Measurements from ENCODE around the gene TNXB.
"Not testable (repeated sequence)": the region's sequence is repeated elsewhere in the genome, so short reads cannot be mapped to it uniquely, and the experiment has no call there.

TNXB gene

DNA sequence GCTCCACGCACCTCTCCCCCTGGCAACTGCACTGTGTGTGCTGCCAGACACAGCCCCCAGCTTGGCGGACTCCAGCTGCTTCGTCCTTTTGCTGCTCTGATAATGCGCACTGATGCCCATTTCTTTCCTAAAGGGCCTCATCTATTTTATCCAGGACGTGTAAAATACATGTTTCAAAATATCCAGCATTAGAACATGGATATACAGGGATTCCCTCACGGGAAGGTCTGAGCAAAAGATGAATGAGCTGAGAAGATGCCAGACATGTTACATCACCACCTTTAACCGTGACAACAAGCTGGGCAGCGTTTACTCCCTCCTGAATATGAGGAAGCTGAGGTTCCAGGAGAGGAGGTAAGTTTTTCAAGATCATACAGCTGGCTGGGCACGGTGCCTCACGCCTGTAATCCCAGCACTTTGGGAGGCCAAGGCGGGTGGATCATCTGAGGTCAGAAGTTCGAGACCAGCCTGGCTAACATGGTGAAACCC lies 32.8 kb downstream of the TNXB start:
- H3K27ac Mint-ChIP-seq, result no peak overlapping the region
- peaks cover 4% of the 10 kb centered on the region for H3K27me3 Mint-ChIP-seq (ENCODE audit: low read depth)
- no peak overlapping the region for H3K4me3 Mint-ChIP-seq
- DNase-seq (ENCODE audit: low spot score), result no peak
- no peaks in the 10 kb centered on the region for H3K4me1 Mint-ChIP-seq (ENCODE audit: low read depth)
- H3K9me3 Mint-ChIP-seq, result no peaks in the 10 kb centered on the region
- no peaks in the 10 kb centered on the region for H3K36me3 Mint-ChIP-seq (ENCODE audit: low read depth)

DNA sequence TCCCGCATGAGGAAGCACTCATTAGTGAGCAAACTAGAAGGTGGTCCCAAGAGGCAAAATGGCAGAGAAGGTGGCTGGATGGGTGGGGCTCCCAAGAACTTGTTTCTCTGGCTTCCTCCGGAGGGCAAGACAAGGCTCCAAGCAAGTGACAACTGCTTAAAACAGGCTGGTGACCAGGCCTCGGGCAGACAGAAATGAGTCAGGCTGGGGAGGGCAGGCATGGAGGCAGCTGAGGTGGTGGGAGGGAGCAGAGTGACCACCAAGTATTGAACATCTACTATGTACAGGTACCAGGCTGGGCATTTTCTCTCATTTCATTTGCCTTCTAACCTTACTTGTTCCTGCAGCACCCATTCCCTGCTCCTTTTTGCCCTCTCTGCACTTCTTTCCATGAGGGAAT lies 33.4 kb downstream of the TNXB start:
- Mint-ChIP-seq H3K36me3 (ENCODE audit: low read depth) (no peaks in the 10 kb centered on the region), H3K4me1 (ENCODE audit: low read depth) (no peaks in the 10 kb centered on the region), H3K27ac (no peak overlapping the region), H3K27me3 (ENCODE audit: low read depth) (peaks cover 4% of the 10 kb centered on the region), H3K4me3 (no peak overlapping the region), H3K9me3 (no peaks in the 10 kb centered on the region)
- DNase-seq (ENCODE audit: low spot score), result no peak

DNA sequence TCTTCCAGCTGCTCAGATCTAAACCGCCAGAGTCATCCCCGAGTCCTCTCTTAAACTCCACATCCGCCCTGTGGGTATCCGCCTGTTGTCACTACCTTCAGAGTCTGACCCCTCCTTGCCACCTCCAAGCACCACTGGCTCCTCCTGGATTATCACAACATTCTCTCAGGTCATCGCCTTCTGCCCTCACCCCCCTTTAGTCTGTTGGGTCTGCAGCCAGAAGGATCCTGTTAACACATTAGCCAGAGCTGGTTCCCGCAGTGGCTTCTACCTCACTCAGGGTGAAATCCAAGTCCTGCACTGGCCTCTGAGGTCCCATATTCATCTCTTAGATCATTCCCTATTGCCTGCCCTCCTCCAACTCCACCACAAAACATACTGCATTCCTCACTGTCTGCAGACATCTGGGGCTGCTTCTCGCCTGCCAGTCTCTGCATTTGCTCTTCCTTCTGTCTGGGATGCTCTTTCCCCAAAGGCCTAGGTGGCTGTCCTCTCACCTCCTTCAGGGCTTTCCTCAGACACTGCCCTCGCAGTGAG lies 34.1 kb downstream of the TNXB start:
- H3K27me3 Mint-ChIP-seq (ENCODE audit: low read depth), result peaks cover 4% of the 10 kb centered on the region

DNA sequence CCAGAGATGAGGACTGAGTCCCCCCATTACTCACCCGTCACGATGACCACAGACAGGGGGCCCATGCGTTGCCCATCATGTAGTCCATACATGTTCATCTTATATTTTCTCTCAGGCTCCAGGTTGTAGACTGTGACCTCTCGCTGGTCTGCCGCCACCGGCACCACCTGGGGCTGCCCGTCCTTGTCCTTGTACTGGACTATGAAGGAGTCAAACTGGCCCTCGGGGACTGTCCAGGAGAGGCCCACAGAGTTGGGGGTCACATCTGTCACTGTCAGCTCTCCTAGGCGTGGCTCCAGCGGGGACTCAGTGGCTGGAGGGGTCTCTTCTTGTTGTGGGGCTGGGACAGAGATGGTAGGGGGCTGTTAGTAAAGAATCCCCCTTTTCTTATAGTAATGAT lies 35.5 kb downstream of the TNXB start:
- H3K4me3 Mint-ChIP-seq, result no peak overlapping the region
- H3K36me3 Mint-ChIP-seq (ENCODE audit: low read depth), result no peaks in the 10 kb centered on the region
- DNase-seq (ENCODE audit: low spot score), result no peak
- no peaks in the 10 kb centered on the region for H3K4me1 Mint-ChIP-seq (ENCODE audit: low read depth)
- H3K27ac Mint-ChIP-seq, result no peak overlapping the region
- H3K9me3 Mint-ChIP-seq, result no peaks in the 10 kb centered on the region
- H3K27me3 Mint-ChIP-seq (ENCODE audit: low read depth), result peaks cover 4% of the 10 kb centered on the region

More for the DNA sequence above, 34.1 kb downstream of the TNXB start:
- no peaks in the 10 kb centered on the region for H3K4me1 Mint-ChIP-seq (ENCODE audit: low read depth)
- no peak overlapping the region for H3K4me3 Mint-ChIP-seq
- DNase-seq (ENCODE audit: low spot score), result no peak
- H3K9me3 Mint-ChIP-seq, result no peaks in the 10 kb centered on the region
- H3K27ac Mint-ChIP-seq, result no peak overlapping the region
- no peaks in the 10 kb centered on the region for H3K36me3 Mint-ChIP-seq (ENCODE audit: low read depth)

DNA sequence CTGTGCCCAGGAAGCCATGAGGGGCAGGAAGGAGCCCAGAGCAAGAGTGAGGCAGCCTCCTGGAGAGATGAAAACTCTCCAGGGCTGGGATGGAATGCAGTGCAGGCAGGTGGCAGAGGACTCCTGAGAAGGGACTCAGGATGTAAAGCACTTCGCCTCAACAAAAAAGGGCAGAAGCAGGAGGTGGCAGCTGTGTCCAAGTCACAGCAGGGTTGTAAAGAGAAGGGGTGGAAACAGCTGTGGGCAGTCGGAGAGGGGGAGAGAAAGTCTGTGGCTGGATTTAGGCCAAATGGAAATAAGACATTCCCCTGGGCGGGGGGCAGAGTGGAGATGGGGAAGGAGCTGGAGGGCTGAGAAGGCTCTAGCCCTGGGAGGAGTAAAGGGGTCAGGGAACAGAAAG lies 36.0 kb downstream of the TNXB start:
- H3K27me3 Mint-ChIP-seq (ENCODE audit: low read depth), result peaks cover 4% of the 10 kb centered on the region
- DNase-seq (ENCODE audit: low spot score), result no peak
- no peak overlapping the region for H3K27ac Mint-ChIP-seq
- H3K36me3 Mint-ChIP-seq (ENCODE audit: low read depth), result no peaks in the 10 kb centered on the region
- no peak overlapping the region for H3K4me3 Mint-ChIP-seq
- H3K9me3 Mint-ChIP-seq, result no peaks in the 10 kb centered on the region
- no peaks in the 10 kb centered on the region for H3K4me1 Mint-ChIP-seq (ENCODE audit: low read depth)

DNA sequence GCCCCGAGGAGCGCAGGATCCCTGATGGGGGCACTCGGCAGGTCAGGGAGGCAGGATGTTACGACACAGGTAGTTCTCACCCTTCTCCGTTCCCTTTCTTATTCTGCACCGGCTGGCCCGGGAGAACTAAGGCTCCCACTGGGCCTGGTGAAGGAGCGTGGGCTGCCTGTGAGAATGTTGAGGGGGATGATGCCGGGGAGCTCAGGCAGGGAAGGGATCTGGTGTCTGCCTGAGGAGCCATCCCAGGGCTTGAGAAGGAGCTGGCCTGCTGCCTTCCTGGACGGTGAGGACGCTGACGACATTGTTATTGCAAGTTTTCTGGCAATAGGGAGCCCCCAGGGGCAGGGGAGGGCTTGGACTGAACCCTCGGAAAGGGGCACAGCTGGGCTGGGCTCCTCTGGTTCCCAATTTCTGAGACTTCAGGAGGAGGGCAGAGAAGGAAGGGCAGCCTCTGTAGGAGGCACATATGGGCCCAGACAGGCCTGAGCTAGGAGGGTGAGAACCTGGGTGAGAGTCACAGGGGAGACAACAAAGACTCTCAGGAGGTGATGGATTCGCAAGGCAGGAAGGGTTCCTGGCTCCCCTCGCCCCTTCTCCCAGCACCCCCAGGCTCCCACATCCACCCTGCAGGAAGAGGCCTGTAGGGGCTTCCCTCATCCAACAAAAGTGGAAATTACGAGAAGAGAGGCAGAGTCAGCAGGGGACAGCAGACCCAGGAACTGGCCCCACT lies 38.2 kb downstream of the TNXB start:
- H3K9me3 Mint-ChIP-seq, result no peaks in the 10 kb centered on the region
- DNase-seq (ENCODE audit: low spot score), result no peak

DNA sequence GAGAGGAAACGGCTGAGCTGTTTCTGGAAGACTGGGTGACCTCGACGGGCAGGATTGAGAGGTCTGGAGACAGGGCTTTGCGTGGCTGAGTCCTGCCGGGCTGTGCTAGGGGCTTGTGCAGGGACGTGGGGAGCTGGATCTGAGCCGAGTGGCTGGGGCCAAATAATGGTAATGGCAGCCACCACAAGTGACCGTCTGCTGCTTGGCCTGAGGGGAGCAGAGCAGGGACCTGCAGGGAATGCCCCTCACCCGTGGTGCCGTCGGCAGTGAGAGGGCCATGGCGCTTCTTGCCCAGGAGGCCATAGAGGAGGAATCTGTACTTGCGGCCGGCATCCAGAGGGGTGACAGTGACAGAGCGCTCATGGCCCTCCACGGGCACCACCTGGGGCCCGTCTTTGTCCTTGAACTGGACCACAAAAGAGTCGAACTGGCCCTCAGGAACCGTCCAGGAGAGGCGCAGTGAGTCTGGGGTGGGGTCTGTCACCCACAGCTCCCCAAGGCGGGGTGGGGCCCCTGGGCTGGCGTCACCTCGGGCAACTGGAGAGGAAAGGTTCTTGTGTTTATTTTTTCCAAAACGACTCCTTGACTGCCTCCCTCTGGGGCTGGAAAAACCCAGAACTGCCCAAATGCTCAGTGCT lies 39.1 kb downstream of the TNXB start:
- Mint-ChIP-seq H3K9me3 (no peaks in the 10 kb centered on the region), H3K27me3 (ENCODE audit: low read depth) (peaks cover 2% of the 10 kb centered on the region), H3K4me3 (no peak overlapping the region), H3K4me1 (ENCODE audit: low read depth) (peaks cover 3% of the 10 kb centered on the region), H3K36me3 (ENCODE audit: low read depth) (no peaks in the 10 kb centered on the region), H3K27ac (no peak overlapping the region)
- no peak for DNase-seq (ENCODE audit: low spot score)

More for the DNA sequence above, 38.2 kb downstream of the TNXB start:
- no peaks in the 10 kb centered on the region for H3K36me3 Mint-ChIP-seq (ENCODE audit: low read depth)
- H3K27me3 Mint-ChIP-seq (ENCODE audit: low read depth), result no peaks in the 10 kb centered on the region
- no peak overlapping the region for H3K27ac Mint-ChIP-seq
- no peaks in the 10 kb centered on the region for H3K4me1 Mint-ChIP-seq (ENCODE audit: low read depth)
- no peak overlapping the region for H3K4me3 Mint-ChIP-seq

DNA sequence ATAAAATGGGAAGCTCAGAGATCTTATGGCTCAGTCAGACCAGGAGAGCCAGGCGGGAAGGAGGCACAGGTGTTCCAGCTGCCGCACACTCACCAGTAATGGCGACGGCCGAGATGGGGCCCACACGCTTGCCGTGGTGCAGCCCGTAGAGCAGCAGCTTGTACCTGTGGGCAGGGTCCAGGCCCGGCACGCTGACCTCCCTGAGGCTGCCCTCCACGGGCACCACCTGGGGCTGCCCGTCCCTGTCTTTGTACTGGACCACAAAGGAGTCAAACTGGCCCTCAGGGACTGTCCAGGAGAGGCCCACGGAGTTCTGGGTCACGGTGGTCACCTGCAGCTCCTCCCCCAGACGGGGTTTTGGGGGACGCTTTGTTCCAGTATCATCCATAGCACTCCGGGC lies 39.7 kb downstream of the TNXB start:
- peaks cover 2% of the 10 kb centered on the region for H3K27me3 Mint-ChIP-seq (ENCODE audit: low read depth)
- H3K9me3 Mint-ChIP-seq, result no peaks in the 10 kb centered on the region
- H3K4me3 Mint-ChIP-seq, result no peak overlapping the region
- peaks cover 4% of the 10 kb centered on the region for H3K4me1 Mint-ChIP-seq (ENCODE audit: low read depth)
- H3K36me3 Mint-ChIP-seq (ENCODE audit: low read depth), result no peaks in the 10 kb centered on the region
- no peak for DNase-seq (ENCODE audit: low spot score)
- H3K27ac Mint-ChIP-seq, result no peak overlapping the region

DNA sequence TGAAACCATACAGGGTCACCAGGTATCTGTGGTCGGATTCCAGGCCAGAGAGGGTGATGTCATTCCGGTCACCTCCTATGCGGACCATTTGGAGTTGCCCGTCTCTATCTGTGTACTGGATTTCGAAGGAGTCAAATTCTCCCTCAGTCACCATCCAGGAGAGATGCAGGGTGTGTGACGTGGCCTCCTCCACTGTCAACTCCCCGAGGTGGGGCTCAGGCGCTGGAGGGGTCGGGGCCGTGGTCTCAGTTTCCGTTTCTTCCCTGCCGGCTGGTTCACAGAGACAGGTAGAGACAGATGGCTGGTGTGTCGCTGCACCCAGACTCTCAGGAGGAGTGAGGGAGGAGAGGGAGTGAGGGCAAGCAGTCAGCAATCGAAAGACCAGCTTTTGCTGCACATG lies 40.3 kb downstream of the TNXB start:
- peaks cover 2% of the 10 kb centered on the region for H3K27me3 Mint-ChIP-seq (ENCODE audit: low read depth)
- H3K9me3 Mint-ChIP-seq, result no peaks in the 10 kb centered on the region
- no peak for DNase-seq (ENCODE audit: low spot score)
- no peak overlapping the region for H3K4me3 Mint-ChIP-seq
- H3K4me1 Mint-ChIP-seq (ENCODE audit: low read depth), result peaks cover 4% of the 10 kb centered on the region
- H3K36me3 Mint-ChIP-seq (ENCODE audit: low read depth), result no peaks in the 10 kb centered on the region
- no peak overlapping the region for H3K27ac Mint-ChIP-seq

DNA sequence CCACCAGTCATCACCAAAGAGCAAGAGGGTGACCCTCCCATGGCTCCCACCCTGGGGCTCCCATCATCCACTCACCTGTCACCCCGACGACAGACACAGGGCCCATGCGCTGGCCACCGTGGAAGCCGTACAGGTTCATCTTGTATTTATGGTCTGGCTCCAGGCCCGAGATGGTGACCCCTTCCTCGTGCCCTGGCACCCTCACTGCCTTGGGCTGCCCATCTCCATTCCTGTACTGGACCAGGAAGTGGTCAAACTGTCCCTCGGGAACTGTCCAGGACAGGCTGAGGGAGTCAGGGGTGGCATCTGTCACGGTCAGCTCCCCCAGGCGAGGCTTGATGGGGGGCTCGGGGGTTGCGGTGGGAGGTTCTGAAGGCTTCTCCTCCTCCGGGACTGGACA lies 40.8 kb downstream of the TNXB start:
- not testable (repeated sequence) for H3K27ac Mint-ChIP-seq; H3K4me1 Mint-ChIP-seq (ENCODE audit: low read depth); H3K4me3 Mint-ChIP-seq; H3K36me3 Mint-ChIP-seq (ENCODE audit: low read depth); H3K9me3 Mint-ChIP-seq; DNase-seq (ENCODE audit: low spot score); H3K27me3 Mint-ChIP-seq (ENCODE audit: low read depth)

DNA sequence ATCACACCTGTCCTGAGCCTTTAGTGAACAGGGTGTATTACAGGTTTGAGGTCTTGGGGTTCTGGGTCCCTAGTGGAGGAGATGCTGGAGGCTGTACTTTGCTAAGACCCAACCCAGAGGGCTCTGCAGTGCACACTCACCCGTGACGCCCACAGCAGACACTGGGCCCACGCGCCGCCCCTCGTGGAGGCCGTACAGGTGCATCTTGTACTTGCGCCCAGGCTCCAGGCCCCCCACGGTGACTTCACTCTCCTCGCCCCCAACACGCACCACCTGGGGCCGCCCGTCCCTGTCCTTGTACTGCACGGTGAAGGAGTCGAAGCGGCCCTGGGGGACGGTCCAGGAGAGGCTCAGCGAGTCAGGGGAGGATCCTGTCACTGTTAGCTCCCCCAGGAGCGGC lies 41.6 kb downstream of the TNXB start:
- H3K4me3 Mint-ChIP-seq; H3K9me3 Mint-ChIP-seq; DNase-seq (ENCODE audit: low spot score); H3K27ac Mint-ChIP-seq; H3K36me3 Mint-ChIP-seq (ENCODE audit: low read depth); H3K4me1 Mint-ChIP-seq (ENCODE audit: low read depth); H3K27me3 Mint-ChIP-seq (ENCODE audit: low read depth): not testable (repeated sequence)

DNA sequence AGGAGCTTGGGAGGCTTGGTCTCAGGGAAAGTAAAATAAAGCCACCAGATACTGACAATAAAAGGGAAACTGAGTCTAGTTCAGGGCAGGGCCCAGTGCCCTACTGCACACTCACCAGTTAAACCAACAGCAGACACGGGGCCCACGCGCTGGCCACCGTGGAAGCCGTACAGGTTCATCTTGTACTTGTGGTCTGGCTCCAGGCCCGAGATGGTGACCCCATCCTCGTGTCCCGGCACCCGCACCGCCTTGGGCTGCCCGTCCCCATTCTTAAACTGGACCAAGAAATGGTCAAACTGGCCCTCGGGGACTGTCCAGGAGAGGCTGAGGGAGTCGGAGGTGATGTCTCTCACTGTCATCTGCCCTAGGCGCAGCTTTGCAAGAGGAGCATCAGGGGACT lies 44.4 kb downstream of the TNXB start:
- Mint-ChIP-seq H3K9me3 (no peaks in the 10 kb centered on the region), H3K4me3 (no peak overlapping the region), H3K27ac (no peak overlapping the region), H3K27me3 (ENCODE audit: low read depth) (peaks cover 2% of the 10 kb centered on the region), H3K36me3 (ENCODE audit: low read depth) (no peaks in the 10 kb centered on the region), H3K4me1 (ENCODE audit: low read depth) (peaks cover 4% of the 10 kb centered on the region)
- DNase-seq (ENCODE audit: low spot score), result no peak

DNA sequence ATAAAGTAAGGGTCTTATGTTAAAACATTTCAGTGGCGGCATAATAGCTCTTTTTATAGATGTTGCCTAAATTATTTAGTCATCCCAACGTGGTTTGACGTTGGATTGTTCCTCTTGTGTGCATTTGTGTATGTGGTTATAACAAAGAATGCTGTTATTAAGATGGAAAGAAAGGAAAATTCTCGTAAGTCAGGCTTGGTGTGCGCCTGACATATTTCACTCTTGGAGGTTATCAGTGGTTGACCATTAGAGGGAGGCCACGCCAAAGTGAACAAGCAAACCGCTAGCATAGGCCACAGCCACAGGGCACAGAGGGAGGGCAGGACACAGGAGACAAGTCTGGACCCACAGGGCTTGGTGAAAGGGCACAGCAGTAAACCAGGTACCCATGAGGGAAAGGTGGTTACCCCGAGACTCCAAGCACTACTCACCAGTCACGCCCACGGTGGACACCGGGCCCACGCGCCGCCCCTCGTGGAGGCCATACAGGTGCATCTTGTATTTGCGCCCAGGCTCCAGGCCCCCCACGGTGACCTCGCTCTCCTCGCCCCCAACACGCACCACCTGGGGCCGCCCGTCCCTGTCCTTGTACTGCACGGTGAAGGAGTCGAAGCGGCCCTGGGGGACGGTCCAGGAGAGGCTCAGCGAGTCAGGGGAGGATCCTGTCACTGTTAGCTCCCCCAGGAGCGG lies 48.0 kb downstream of the TNXB start:
- Mint-ChIP-seq H3K9me3 (no peaks in the 10 kb centered on the region), H3K36me3 (ENCODE audit: low read depth) (no peaks in the 10 kb centered on the region), H3K27ac (no peak overlapping the region), H3K4me1 (ENCODE audit: low read depth) (peaks cover 4% of the 10 kb centered on the region), H3K4me3 (no peak overlapping the region), H3K27me3 (ENCODE audit: low read depth) (peaks cover 2% of the 10 kb centered on the region)
- DNase-seq (ENCODE audit: low spot score), result no peak

DNA sequence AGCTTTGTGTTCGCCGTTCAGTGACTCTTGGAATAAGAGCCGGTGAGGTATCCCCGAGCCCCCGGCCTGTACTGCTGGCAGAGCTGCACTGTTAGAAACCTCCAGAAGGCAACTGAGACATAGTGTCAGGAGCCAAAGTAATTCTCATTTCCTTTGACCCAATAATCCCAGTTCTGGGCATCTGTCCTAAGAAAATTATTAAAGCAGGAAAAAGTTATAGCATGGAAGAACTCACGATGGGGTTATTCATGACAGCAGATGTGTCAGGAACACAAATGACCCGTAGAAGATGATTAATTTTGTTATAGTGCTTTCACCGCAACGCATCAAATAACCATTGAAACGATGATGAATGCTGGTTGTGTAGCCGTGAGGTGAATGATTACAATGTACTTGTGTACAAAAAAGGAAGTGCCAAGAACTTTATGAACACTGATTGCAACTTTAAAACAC lies 50.6 kb downstream of the TNXB start:
- no peaks in the 10 kb centered on the region for H3K4me1 Mint-ChIP-seq (ENCODE audit: low read depth)
- no peaks in the 10 kb centered on the region for H3K9me3 Mint-ChIP-seq
- DNase-seq (ENCODE audit: low spot score), result no peak
- no peak overlapping the region for H3K4me3 Mint-ChIP-seq
- H3K27me3 Mint-ChIP-seq (ENCODE audit: low read depth), result no peaks in the 10 kb centered on the region
- no peak overlapping the region for H3K27ac Mint-ChIP-seq
- no peaks in the 10 kb centered on the region for H3K36me3 Mint-ChIP-seq (ENCODE audit: low read depth)

All from T-helper 2 cell treated with Interferon-gamma antibody and Interleukin-4, amounts not matched to agents 5 μg/mL and 100 μg/mL, for 36 hours (primary cell).